Fibroblast of lung (primary cell): ENCODE results near the gene KRT33A. TPM values are rescaled to one million over a fixed set of nuclear protein-coding genes. Genes with fewer than 3 reads are reported as not detected.

ENCODE experiments used
- DNase-seq, 2 donors: peaks; one replicate each; pipeline versions ENCODE4 v3.0.0 to v3.0.0-alpha.2; 2010; ENCODE audit warnings: low read depth in 2 of 2
- H2AFZ ChIP-seq: 2 replicates; pipeline ENCODE4 v1.5.1; 2012; ENCODE audit warnings: low read length, control low read depth, inconsistent platforms
- H3K27ac ChIP-seq: 2 replicates; pipeline ENCODE4 v1.5.1; 2011; ENCODE audit warnings: low read length, control low read depth; ENCODE audit not compliant: insufficient read depth
- H3K27me3 ChIP-seq: 2 replicates; pipeline ENCODE4 v1.5.1; 2011; ENCODE audit warnings: mild to moderate bottlenecking, low read length; ENCODE audit not compliant: control insufficient read depth, insufficient read depth
- H3K36me3 ChIP-seq: 2 replicates; pipeline ENCODE4 v1.5.1; 2011; ENCODE audit warnings: low read length; ENCODE audit not compliant: control insufficient read depth, insufficient read depth
- H3K4me1 ChIP-seq: 2 replicates; pipeline ENCODE4 v1.5.1; 2011; ENCODE audit warnings: low read length; ENCODE audit not compliant: control insufficient read depth, insufficient read depth; ENCODE audit errors: extremely low read depth
- H3K4me2 ChIP-seq: 2 replicates; pipeline ENCODE4 v1.5.1; 2011; ENCODE audit warnings: low read length, control low read depth; ENCODE audit not compliant: insufficient read depth; ENCODE audit errors: extremely low read depth
- H3K4me3 ChIP-seq, 4 experiments: fragments of 200-600 bp in 1 of 4; sonication (generic) in 1 of 4; replicated peaks in 1 of 4; 2 replicates each; pipeline ENCODE4 v1.5.1; 2011 to 2016; ENCODE audit warnings: low read length in 4 of 4, low read depth in 3 of 4, mild to moderate bottlenecking in 3 of 4, control low read depth in 2 of 4, inconsistent platforms in 1 of 4, mixed read lengths in 1 of 4; ENCODE audit not compliant: insufficient read depth in 1 of 4; ENCODE audit errors: control extremely low read depth in 1 of 4
- H3K79me2 ChIP-seq: 2 replicates; pipeline ENCODE4 v1.5.1; 2012; ENCODE audit warnings: mild to moderate bottlenecking, low read length, inconsistent platforms; ENCODE audit not compliant: control insufficient read depth, insufficient read depth
- H3K9ac ChIP-seq: 2 replicates; pipeline ENCODE4 v1.5.1; 2011; ENCODE audit warnings: mild to moderate bottlenecking, low read length, control low read depth; ENCODE audit not compliant: insufficient read depth
- H3K9me3 ChIP-seq: 2 replicates; pipeline ENCODE4 v1.5.1; 2012; ENCODE audit warnings: low read depth, low read length; ENCODE audit not compliant: control insufficient read depth, insufficient read depth
- H4K20me1 ChIP-seq: 2 replicates; pipeline ENCODE4 v1.5.1; 2011; ENCODE audit warnings: low read length; ENCODE audit not compliant: control insufficient read depth, insufficient read depth; ENCODE audit errors: extremely low read depth
- EZH2 ChIP-seq: IDR thresholded peaks from 2 replicates; pipeline ENCODE4 v1.5.1; 2012; ENCODE audit warnings: low read length, control low read depth, mild to moderate bottlenecking; ENCODE audit errors: missing control alignments
- polyA plus RNA-seq, 2 donors: library from polyadenylated mRNA; depleted of rRNA in 1 of 2; stranded (reverse) in 1 of 2; unstranded in 1 of 2; fragments of >200 nt; gene quantifications; 2 replicates each; pipeline ENCODE4 v1.2.1, GENCODE V29; 2011 to 2012; ENCODE audit warnings: missing spikeins in 1 of 2
- total RNA-seq: library from RNA; depleted of rRNA; stranded (reverse); fragments of >200 nt; gene quantifications from 2 replicates; pipeline ENCODE4 v1.2.1, GENCODE V29; 2014
- TF ChIP-seq, protein P1 (sequence below), 2 donors: IDR thresholded peaks in 1 of 2; conservative IDR thresholded peaks in 1 of 2; 1 replicate in 1 of 2; 2 replicates in 1 of 2; pipeline ENCODE4 v1.5.1; 2011 to 2012; ENCODE audit warnings: low read length in 2 of 2, control low read depth in 1 of 2, inconsistent platforms in 1 of 2, low read depth in 1 of 2, mild to moderate bottlenecking in 1 of 2

KRT33A gene
- total and polyA plus RNA-seq, 2 donors (not counting 1 experiment from before 2014, with no cell fraction given), result not detected

DNA sequence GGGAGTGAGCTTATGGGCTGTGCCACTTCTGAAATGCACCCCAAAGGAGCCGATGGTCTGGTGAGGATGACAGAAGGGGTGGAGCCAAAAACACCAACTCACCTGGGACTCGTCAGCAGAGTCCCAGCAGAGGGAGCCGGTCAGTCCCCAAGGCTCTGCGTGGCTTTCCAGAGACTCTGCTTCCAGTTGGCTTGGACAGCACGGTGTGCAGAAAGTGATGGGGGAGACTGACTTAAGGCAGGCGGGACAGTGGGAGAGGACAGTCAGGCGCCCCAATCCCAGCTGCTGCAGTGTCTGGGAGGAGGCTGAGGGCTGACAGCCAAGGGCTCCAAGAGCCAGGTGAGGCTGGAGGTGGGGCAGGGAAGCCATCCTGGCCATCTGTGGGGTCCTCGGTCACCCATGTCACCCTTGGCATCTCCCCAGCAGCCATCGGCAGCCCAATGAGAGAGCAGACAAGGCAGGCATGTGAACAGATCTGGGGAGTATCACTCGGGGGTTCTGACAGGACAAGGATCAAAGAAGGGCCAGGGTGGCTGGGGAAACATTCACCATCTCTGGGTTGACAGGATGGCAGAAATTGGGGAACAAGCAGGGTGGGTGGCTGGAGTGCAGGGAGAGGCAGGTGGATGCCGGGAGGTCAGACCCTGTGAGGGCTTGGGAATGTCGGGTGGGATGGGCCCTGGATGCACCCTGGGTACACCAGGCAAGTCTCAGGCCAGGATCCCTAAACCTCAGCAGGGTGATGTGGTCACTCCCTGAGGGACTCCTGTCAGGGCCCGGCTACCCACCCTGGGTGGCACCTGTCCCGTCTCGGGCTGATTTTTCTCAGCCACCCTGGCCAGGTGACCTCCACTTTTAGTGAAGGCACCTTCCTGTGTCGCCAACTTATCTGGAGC, 26.2 kb downstream of the KRT33A start:
- Histone ChIP-seq H3K79me2 (no peaks in the 10 kb centered on the region), H3K4me1 (peaks cover 5% of the 10 kb centered on the region), H3K27ac (no peak overlapping the region), H3K4me3 (no peak overlapping the region), H3K27me3 (no peaks in the 10 kb centered on the region), H4K20me1 (no peaks in the 10 kb centered on the region), H3K9me3 (no peaks in the 10 kb centered on the region), H3K9ac (no peak overlapping the region), H3K36me3 (no peaks in the 10 kb centered on the region), H3K4me2 (no peak overlapping the region), H2AFZ (no peak overlapping the region)
- DNase-seq, result no peak
- TF ChIP-seq, protein P1, sequence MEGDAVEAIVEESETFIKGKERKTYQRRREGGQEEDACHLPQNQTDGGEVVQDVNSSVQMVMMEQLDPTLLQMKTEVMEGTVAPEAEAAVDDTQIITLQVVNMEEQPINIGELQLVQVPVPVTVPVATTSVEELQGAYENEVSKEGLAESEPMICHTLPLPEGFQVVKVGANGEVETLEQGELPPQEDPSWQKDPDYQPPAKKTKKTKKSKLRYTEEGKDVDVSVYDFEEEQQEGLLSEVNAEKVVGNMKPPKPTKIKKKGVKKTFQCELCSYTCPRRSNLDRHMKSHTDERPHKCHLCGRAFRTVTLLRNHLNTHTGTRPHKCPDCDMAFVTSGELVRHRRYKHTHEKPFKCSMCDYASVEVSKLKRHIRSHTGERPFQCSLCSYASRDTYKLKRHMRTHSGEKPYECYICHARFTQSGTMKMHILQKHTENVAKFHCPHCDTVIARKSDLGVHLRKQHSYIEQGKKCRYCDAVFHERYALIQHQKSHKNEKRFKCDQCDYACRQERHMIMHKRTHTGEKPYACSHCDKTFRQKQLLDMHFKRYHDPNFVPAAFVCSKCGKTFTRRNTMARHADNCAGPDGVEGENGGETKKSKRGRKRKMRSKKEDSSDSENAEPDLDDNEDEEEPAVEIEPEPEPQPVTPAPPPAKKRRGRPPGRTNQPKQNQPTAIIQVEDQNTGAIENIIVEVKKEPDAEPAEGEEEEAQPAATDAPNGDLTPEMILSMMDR (conservative IDR thresholded peaks at IDR 0.05 in 1 of 2, IDR thresholded peaks at IDR 0.05 in 1 of 2; ENCODE audit: low read depth in 1 of 2, low read length in 2 of 2), result no peak
- TF ChIP-seq EZH2, result no peak

DNA sequence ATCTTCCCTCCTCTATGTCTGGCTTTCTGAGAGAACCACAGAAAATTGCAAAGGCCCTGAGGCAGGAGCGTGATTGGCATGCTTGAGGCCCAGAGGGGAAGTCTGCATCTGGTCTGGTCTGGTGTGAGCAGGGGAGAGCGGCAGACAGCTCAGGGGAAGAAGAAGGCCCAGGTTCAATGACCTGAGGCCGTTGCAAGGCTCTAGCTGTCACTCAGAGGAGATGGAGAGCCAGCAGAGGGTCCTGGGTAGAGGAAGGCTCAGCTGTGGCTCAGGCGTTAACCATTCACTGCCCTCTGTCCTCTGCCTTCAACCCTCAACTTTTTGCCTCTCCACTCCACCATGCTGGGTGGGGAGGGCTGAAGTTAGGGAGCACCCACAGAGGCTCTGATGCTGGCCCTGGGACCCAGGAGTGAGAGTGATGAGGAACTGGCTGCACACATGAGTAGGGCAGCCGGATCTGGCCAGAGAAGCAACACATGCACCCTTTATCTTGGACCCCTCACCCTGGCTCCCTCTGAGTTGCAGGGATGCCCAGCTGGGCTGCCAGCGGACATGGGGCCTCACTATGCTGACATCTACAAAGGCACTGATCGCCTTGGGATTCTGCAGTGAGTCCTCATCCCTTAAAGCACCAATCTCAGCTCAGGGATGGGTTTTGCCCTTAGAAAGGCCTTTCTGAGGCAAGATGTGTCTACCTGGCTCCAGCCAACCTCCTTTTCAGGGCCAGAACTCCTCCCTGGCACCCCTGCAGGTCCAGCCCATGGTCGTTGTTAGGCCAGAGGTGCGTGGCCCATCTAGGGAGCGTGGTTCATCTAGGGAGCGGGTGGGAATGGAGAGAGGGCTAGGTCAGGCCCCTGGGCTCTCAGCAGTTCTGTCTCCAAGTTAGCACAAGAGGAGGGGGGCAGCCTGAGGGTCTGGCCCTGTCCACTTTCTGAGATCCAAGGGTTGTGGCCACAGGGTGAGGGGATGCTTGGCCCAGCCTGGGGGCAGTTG, 27.4 kb downstream of the KRT33A start:
- no peak for DNase-seq
- Histone ChIP-seq H3K4me3 (no peak overlapping the region), H4K20me1 (no peaks in the 10 kb centered on the region), H3K4me1 (peaks cover 5% of the 10 kb centered on the region), H2AFZ (no peak overlapping the region), H3K36me3 (no peaks in the 10 kb centered on the region), H3K27me3 (no peaks in the 10 kb centered on the region), H3K4me2 (no peak overlapping the region), H3K27ac (no peak overlapping the region), H3K9me3 (no peaks in the 10 kb centered on the region), H3K9ac (no peak overlapping the region), H3K79me2 (no peaks in the 10 kb centered on the region)
- TF ChIP-seq, protein P1 (conservative IDR thresholded peaks at IDR 0.05 in 1 of 2, IDR thresholded peaks at IDR 0.05 in 1 of 2; ENCODE audit: low read depth in 1 of 2, low read length in 2 of 2), result no peak
- TF ChIP-seq EZH2, result no peak
